HG03575 (cell line): Measurements from ENCODE around the gene THRB.
A peak's percentile ranks its signal among the peaks of the same experiment; 100 is the strongest.

Experiments used
- ATAC-seq: cut with Tn5 transposase; IDR thresholded peaks from one replicate; pipeline ENCODE4 v1.9.1; 2021; ENCODE audit not compliant: unreplicated experiment, insufficient number of reproducible peaks, low FRiP score; ENCODE audit errors: extremely low read depth

THRB gene

DNA sequence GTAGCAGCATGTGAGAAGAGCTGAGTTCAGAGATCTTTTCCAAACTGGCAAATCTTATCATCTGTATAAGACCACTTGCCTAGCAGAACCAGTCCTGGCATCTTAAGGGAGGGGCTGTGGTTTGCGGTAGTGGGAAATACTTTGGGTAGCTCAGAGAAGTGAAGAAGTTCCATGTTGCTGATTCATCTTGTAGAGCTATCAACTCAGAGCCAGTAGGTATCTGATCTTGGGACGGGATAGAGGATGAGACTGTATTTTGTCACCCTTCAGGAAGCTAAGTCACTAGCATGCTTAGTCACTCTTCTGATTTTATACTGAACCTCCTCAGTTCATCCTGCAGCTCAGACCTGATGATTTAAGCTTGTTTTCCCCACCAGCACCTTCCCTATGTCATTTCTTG is 338.2 kb downstream of the THRB start:
- ATAC-seq = no peak

DNA sequence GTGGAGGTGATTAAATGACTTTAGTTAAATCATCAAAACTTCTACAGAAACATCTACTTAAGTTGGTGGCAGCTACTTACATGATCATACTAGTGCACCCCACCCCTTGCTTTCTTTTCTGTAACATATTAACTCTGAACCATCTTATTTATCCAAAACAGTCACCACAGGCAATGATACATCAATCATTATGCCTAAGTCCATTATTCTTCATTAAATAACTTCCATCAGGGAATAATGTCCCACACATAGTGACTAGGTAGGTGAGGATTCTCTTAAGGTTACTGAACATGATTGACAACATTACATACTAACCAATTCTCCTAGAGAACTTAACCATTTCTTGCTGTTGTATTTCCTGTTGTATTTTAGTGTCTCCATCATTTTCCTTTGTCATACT is 339.4 kb downstream of the THRB start:
- no peak for ATAC-seq

- no peak for ATAC-seq
These were observed 339.9 kb downstream of the THRB start for GRCh38 chr3:24154781-24155180.

- peak; percentile 84 for ATAC-seq
These were observed 340.5 kb downstream of the THRB start for GRCh38 chr3:24154013-24154695.

DNA sequence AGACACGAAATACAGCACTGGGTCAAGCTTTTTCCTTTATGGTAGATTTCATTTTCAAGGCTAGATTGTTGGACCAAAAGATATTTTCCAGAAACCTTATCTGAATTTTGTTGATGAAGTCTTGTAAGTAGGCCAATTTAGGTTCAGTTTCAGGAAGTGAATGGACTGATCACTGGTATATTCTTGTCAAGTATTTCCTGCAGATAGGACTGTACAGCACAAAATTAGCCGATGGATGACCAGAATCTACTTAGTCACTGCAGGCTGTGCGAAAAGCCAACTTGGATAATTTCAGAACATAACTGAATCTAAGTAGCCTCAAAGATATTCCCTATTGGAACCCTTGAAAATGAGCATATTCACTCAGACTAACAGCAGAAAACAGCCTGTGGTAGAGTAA is 343.1 kb downstream of the THRB start:
- no peak for ATAC-seq

DNA sequence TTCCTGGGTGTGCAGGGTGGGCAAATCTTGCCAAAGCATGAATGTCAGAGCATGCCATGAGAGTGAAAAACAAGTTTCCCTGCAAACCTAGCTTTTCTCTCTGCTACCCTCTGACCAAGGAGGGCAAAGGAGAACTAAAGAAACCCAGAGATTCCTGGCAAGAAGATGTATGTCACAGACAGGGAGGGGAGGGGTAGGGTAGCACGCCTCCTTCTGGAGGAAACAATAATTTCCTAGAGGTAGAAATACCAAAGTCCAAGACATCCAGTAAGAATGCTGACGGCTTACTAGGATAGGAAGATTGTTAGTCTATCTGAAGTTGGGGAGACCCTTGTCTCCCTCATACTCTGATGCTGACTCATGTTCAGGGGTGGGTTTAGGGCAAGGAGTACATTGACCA is 345.6 kb downstream of the THRB start:
- no peak for ATAC-seq

DNA sequence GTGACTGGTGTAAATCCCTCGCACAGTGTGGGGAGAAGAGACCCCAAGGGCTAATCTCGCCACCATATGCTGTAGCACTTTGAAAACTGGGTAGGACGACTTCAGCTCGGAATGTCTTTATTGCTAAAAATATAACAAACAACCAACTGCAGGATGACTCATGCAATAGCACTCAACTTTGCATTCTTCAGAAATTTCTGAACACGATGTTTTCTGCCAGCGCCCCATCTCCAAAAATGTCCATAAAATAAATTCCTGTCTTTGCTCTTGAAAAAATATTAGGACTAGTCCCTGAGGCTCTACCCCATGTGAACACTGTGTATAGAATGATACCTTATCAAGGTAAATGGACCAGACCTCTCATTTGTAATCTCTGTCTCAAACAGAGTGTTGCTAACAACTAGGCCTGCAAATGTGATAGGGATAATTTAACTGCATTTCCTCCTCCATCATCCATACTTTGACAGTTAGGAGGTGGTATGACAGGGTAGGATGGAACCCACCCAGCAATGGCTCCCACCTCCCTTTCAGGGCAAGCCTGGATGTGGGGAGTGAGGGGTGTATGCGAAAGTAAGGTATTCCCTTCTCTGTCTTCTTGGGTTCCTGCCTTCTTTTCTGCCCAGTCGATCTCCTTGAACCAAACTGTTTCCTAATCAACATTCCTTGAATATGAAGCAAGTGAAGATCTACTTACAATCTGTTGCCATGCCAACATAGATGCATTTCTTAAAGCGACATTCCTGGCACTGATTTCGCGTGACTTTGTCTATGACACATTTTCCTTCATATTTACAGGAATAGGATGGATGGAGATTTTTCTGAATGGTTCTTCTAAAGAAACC is 348.4 kb downstream of the THRB start:
- ATAC-seq = no peak

GRCh38 chr3:24145481-24145880 is 349.2 kb downstream of the THRB start:
- ATAC-seq = no peak

DNA sequence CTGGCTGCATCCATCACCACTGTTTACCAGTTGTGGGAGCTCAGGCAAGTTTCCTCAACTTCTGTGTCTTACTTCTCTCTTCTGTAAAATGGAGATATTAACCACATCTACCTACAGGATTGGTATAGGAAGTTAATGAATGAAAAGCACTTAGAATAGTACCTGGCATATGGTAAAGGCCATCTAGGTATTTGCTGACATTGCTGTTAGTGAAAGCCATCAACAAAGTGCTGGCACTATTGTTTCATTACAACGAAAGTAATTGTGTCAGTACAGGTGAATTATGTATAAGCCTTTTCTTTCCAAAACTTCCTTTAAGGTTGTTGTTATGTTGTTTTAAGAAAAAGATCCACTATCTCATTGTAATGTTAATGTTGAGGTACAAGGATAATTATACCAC is 352.5 kb downstream of the THRB start:
- no peak for ATAC-seq

GRCh38 chr3:24141548-24141947 is 353.1 kb downstream of the THRB start:
- no peak for ATAC-seq

DNA sequence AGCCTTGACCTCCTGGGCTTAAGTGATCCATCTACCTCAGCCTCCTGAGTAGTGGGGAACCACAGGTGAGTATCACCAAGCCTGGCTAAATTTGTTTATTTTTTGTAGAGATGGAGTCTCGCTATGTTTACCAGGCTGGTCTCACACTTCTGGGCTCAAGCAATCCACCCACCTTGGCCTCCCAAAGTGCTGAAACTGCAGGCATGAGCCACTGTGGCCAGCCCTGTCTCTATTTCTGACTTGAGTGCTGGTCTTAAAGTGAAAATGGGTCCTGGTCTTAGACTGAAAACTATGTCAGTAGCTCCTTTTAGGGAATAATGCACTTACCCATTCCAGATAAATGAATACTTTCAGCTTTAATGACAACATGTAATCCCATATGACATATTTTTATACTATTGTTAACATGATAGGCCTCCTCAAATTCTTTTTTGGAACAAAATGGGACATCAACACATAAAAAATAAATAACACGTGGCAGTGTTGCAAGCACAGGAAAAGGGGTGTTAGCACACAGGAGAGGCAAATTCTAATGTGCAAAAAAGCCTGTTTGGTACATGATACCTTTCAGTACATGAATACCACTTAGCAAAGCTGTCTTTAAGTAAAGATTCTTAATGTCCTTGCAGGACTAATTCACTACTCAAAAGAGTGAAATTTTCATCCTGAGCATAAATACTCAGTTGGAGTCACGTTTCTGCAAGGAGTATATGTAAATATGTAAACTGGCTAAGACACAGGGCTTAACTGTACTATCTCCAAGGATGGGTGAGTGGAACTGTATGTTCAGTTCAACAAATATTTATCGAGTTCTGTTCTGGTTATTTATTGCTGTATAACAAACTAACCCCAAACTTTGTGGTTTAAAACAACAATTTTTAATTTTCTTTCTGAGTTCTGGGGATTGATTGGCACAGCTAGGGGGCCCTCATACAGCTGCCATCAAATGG is 354.9 kb downstream of the THRB start:
- no peak for ATAC-seq

DNA sequence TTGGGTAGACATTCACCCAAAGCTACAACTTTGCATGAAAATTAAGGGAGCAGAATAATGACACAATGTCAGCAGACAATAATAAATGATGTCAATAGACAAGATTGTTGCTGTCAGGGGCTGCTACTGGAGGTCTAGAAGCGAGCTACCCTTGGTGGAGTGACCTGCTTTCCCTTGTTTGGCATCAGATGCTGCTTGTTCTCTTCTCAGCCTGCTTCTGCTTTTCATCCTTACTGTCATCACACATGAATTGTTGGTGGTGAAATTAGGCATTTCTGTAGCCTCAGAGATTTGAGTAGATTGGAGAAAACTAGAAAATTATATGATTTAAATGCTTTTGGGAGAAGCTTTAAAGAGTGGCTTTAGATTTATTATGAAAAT is 355.8 kb downstream of the THRB start:
- no peak for ATAC-seq

DNA sequence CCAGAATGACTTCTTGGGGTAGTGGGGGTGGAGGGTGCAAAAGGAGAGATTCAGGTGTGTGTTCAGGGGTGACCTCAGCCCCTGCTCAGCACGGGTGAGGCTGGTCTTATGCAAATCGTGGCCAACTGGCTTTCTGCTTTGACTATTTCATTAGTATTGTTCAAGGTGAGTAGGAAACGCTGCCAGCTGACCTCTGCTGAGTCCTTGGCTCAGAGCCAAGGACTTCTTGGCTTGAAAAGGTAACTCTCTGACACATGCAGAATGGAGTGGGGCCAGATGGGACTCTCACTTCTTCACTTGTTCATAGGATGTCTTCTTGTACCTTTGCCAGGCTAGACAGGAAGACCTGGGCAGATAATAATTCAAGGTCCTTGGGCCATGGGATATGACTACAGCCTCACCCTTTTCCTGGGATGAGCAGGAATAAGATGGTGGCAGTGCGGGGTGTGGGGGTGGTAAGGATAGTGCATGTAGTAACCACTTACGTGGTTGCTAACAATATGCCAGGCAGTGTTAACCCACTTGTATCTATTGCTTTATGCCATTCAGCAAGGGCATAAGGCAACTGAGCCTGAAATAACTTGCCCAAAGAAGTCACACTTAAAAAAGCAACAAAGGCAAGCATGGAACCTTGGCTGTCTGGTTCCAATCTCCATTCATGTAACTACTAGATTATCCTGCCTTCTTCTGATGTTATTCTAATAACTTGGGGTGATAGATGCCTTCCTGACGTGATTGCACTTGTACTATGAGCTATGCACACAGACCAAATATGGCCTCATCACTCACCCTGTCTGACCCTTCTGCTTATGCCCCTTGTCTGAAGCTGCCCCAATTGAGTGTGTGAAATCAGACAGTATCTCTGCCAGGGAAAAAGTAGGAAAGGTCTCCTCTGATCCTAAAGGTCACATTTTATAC is 356.4 kb downstream of the THRB start:
- no peak for ATAC-seq

DNA sequence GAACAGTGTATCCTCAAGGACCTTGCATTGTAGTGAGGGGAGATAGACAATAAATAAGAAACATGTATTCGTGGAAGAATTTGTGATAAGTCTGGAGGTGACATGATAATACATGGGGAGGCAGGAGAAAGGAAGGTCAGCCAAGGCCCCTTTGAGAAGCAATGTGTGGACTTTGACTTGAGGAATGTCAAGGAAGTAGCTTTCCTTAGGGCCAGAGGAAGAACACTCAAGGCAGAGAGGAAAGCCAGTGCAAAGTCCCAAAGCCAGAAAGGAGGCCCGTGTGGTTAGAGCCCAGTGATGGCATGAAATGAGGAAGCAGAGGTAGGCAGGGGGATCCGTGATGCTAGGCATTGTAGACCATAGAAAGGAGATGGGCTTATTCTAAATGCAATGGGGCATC is 357.3 kb downstream of the THRB start:
- ATAC-seq = no peak

- ATAC-seq = no peak
These were observed 357.9 kb downstream of the THRB start for GRCh38 chr3:24136624-24137310.

DNA sequence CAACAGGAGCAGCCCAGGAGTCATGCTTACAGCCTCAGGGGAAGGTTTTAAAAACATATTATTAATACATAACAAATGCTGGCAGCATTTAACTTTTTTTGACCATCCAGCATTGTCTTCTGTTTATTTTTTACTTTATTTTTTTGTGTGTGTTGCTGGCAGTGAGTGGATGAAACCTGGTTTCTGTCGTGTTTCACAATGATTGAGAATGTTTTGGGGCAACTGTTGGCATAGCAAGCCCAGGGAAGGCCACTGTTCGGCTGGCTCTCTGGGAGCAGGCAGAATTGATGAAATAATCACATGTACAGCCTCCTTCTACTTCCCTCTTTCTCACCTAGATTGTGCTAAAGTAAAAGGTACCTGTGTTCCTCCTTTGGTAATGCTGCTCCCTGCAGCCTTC is 359.4 kb downstream of the THRB start:
- ATAC-seq = no peak

GRCh38 chr3:24133942-24134341 is 360.7 kb downstream of the THRB start:
- ATAC-seq = no peak

DNA sequence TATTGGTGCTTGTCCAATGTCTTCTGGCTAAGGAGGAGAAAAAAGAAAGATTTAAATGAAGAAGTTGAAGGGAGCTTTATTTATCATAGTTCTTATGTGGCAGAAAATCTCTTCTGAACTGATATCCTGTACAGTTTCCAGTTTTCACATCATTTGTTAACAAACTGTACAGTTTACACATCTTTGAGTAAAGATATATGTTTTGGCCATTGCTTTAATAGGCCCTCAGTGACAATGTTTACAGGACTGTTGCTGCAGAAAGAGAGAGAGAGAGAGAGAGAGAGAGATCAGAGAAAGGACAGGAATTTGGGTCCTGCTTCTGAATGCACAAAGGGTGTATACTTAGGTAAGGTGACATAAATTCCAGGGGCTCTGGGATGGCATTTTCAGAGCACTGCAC is 361.2 kb downstream of the THRB start:
- no peak for ATAC-seq
